AG04449 (cell line): ENCODE measurements around the gene GCSH.
A peak's percentile ranks its signal among the peaks of the same experiment; 100 is the strongest.

ENCODE experiments used
- CTCF ChIA-PET: fragments of 350-600 bp; formaldehyde crosslinking; extraction: SDS; loops from one replicate; lab custom pipeline; 2021; ENCODE audit warnings: antibody characterized with exemption; lab: Yijun Ruan, JAX
- POLR2A ChIA-PET: fragments of 400-600, 350-600 bp; formaldehyde crosslinking; extraction: SDS; loops from one replicate; lab custom pipeline; 2020; ENCODE audit warnings: antibody characterized with exemption, inconsistent platforms; lab: Yijun Ruan, JAX
- DNase-seq: peaks from one replicate; pipeline ENCODE4 v3.0.0-alpha.2; 2010; ENCODE audit warnings: low read depth, low spot score
- H3K4me3 ChIP-seq: 2 replicates; pipeline ENCODE4 v1.5.1; 2011; ENCODE audit warnings: low read depth, mild to moderate bottlenecking, control low read depth, low read length
- TF ChIP-seq, protein P1 (sequence below): IDR thresholded peaks from one replicate; pipeline ENCODE4 v1.5.1; 2011; ENCODE audit warnings: mild to moderate bottlenecking, moderate library complexity, low read length, control low read depth, inconsistent platforms; ENCODE audit not compliant: insufficient read depth; ENCODE audit errors: missing control alignments

Gene GCSH

GRCh38 chr16:81041696-81042095, 54.5 kb downstream of the GCSH start:
- DNase-seq = no peak
- TF ChIP-seq, protein P1, sequence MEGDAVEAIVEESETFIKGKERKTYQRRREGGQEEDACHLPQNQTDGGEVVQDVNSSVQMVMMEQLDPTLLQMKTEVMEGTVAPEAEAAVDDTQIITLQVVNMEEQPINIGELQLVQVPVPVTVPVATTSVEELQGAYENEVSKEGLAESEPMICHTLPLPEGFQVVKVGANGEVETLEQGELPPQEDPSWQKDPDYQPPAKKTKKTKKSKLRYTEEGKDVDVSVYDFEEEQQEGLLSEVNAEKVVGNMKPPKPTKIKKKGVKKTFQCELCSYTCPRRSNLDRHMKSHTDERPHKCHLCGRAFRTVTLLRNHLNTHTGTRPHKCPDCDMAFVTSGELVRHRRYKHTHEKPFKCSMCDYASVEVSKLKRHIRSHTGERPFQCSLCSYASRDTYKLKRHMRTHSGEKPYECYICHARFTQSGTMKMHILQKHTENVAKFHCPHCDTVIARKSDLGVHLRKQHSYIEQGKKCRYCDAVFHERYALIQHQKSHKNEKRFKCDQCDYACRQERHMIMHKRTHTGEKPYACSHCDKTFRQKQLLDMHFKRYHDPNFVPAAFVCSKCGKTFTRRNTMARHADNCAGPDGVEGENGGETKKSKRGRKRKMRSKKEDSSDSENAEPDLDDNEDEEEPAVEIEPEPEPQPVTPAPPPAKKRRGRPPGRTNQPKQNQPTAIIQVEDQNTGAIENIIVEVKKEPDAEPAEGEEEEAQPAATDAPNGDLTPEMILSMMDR = no peak
- no peak overlapping the region for H3K4me3 ChIP-seq
- POLR2A ChIA-PET = no interaction called here
- CTCF ChIA-PET = interaction anchor here (1.0 kb wide), 1 partner anchor 14 kb away, joined by 3 read pairs; no protein-coding TSS in a partner anchor

GRCh38 chr16:81040842-81041241, 55.4 kb downstream of the GCSH start:
- TF ChIP-seq, protein P1 = no peak
- ChIA-PET CTCF (interaction anchor here (0.9 to 1.1 kb wide), 2 partner anchors 21 to 37 kb away, joined by 4 to 6 read pairs; no protein-coding TSS in a partner anchor), POLR2A (no interaction called here)

GRCh38 chr16:81040131-81040530, 56.1 kb downstream of the GCSH start:
- POLR2A ChIA-PET = no interaction called here

More at GRCh38 chr16:81040842-81041241, 55.4 kb downstream of the GCSH start:
- no peak for DNase-seq
- H3K4me3 ChIP-seq = no peak overlapping the region

GRCh38 chr16:81036751-81037350, 59.3 kb downstream of the GCSH start:
- CTCF ChIA-PET = interaction anchor here (1.0 to 5.9 kb wide), 14 partner anchors 8 to 700 kb away, joined by 3 to 67 read pairs (median 6); partner anchors contain the start of gene C16orf46
- H3K4me3 ChIP-seq = peak overlapping the region; percentile 74
- no peak for DNase-seq
- TF ChIP-seq, protein P1 = no peak
- POLR2A ChIA-PET = interaction anchor here (1.1 kb wide), 1 partner anchor 40 kb away, joined by 3 read pairs; the partner anchor contains the start of gene C16orf46

More at GRCh38 chr16:81040131-81040530, 56.1 kb downstream of the GCSH start:
- DNase-seq = no peak
- TF ChIP-seq, protein P1 = no peak
- CTCF ChIA-PET = interaction anchor here (0.9 to 1.1 kb wide), 2 partner anchors 20 to 36 kb away, joined by 4 to 6 read pairs; no protein-coding TSS in a partner anchor
- H3K4me3 ChIP-seq = no peak overlapping the region

GRCh38 chr16:81035975-81036750, 60.0 kb downstream of the GCSH start:
- no peak for DNase-seq
- TF ChIP-seq, protein P1 = no peak
- ChIA-PET CTCF (interaction anchor here (0.6 to 5.9 kb wide), 35 partner anchors 9 to 702 kb away, joined by 3 to 67 read pairs (median 5); partner anchors contain the start of genes C16orf46, CENPN and CMC2), POLR2A (interaction anchor here (0.7 to 1.1 kb wide), 3 partner anchors 41 to 333 kb away, joined by 3 read pairs; partner anchors contain the start of gene C16orf46)
- H3K4me3 ChIP-seq = peak overlapping the region; percentile 74
